Mammary epithelial cell (primary cell): Measurements from ENCODE around the gene SEMA3C.

Source experiments
- EZH2 ChIP-seq: IDR thresholded peaks from 2 replicates; pipeline ENCODE4 v1.6.1; 2012; ENCODE audit warnings: low read length, inconsistent platforms, borderline replicate concordance
- TF ChIP-seq, protein P1 (sequence below), 2 donors: IDR thresholded peaks in 1 of 2; conservative IDR thresholded peaks in 1 of 2; 2 replicates each; pipeline ENCODE4 v1.5.1; 2011 to 2012; ENCODE audit warnings: inconsistent platforms in 2 of 2, low read length in 2 of 2, mild to moderate bottlenecking in 2 of 2, control low read depth in 1 of 2, low read depth in 1 of 2; ENCODE audit not compliant: insufficient read depth in 1 of 2; ENCODE audit errors: extremely low read depth in 1 of 2

DNA sequence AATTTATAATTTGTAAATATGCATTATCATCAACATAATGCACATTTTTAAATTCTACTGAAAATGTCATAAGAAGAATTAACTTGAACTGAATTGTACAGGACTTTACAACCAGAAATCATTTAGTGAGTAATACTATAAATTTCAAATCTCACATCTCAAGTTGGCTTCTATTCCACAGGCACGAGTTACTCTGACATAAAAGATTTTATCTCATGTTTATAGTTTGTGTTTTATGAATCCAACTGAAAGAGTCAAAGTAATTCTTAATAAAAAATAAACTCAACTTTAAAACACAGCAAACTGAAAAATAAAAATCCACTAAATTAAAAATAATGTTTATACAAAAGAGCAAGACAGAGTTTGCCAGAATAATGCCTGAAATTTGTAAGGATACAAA, 151.2 kb downstream of the SEMA3C start:
- TF ChIP-seq, protein P1, sequence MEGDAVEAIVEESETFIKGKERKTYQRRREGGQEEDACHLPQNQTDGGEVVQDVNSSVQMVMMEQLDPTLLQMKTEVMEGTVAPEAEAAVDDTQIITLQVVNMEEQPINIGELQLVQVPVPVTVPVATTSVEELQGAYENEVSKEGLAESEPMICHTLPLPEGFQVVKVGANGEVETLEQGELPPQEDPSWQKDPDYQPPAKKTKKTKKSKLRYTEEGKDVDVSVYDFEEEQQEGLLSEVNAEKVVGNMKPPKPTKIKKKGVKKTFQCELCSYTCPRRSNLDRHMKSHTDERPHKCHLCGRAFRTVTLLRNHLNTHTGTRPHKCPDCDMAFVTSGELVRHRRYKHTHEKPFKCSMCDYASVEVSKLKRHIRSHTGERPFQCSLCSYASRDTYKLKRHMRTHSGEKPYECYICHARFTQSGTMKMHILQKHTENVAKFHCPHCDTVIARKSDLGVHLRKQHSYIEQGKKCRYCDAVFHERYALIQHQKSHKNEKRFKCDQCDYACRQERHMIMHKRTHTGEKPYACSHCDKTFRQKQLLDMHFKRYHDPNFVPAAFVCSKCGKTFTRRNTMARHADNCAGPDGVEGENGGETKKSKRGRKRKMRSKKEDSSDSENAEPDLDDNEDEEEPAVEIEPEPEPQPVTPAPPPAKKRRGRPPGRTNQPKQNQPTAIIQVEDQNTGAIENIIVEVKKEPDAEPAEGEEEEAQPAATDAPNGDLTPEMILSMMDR (conservative IDR thresholded peaks at IDR 0.05 in 1 of 2, IDR thresholded peaks at IDR 0.05 in 1 of 2; ENCODE audit: extremely low read depth in 1 of 2, insufficient read depth in 1 of 2, low read depth in 1 of 2, low read length in 2 of 2), result no peak
- TF ChIP-seq EZH2, result no peak
